Activated naive CD4-positive, alpha-beta T cell (primary cell): ENCODE measurements around the gene TUBA1A.
"Not testable (repeated sequence)": the region's sequence is repeated elsewhere in the genome, so short reads cannot be mapped to it uniquely, and the experiment has no call there.

Experiments
- DNase-seq, 4 experiments: peaks; one replicate each; lab custom pipeline; 2025; lab: John Stamatoyannopoulos, UW

TUBA1A gene

DNA sequence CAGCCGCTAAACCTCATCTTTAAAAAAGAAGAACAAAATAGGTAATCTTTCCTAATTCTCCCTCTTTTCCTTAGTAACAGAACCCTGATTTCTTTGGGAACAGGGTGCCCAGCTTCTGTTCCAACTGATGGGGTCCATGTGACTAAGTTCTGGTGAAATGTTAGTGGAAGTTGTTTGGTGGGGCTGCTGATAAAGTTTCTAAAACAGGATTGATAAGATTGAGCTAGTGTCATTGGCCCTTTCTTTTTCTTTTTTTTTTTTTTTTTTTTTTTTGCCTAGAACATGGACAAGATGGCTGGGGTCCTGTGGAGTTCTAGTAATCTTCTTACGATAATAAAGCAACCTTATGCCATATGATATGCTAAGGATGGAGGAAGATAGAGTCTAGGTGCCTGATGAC lies 41.5 kb downstream of the TUBA1A start:
- DNase-seq, result no peak

DNA sequence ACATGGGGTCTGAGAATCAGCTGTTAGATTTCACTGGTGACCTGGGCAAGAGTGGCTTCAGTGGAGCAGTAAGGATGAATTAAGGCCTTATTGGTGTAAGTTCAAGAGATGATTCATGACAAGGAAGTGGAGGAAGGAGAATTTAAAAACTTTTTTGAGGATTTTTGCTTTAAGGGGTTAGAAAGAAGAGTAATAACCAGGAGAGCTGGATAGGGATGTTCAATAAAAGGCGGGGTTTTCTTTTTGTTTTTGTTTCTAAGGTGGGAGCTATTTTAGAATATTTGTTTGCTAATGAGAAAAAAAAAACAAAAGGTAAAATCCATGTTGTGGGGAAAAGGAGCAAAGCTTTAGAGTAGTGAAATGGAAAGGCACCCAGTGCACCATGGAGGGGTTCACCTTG lies 42.5 kb downstream of the TUBA1A start:
- DNase-seq, result no peak

GRCh38 chr12:49144384-49144783 lies 44.5 kb downstream of the TUBA1A start:
- DNase-seq, result no peak

GRCh38 chr12:49138999-49139398 lies 49.9 kb downstream of the TUBA1A start:
- DNase-seq, result no peak

- no peak for DNase-seq
Measured at GRCh38 chr12:49138587-49138986, 50.3 kb downstream of the TUBA1A start.

DNA sequence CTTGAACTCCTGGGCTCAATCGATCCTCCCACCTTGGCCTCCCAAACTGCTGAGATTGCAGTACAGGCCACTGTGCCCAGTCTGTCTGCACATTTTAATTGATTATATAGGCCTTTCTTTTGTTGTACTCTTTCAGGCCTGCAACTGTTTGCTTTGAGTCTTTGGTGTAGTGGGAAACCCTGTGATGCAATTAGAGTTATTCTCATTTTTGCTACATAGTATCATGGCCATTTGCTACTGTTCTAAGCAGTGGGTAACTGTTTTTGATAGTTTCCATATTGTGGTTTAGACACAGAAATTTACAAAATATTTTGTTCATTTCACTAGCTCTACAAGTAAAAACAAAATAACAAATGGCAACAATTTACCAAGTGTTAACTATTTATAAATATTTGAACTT lies 51.4 kb downstream of the TUBA1A start:
- no peak for DNase-seq

DNA sequence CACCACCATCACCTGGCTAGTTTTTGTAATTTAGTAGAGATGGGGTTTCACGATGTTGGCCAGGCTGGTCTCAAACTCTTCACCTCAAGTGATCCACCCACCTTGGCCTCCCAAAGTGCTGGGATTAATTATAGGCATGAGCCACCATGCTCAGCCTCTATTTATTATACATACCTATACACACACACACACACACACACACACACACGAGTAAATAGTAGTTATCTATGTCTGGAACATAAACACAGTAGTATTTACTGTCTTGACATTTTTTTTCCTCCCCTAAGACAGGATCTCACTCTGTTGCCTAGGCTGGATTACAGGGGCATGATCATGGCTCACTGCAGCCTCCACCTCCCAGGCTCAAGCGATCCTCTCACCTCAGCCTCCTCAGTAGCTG lies 51.9 kb downstream of the TUBA1A start:
- DNase-seq, result not testable (repeated sequence)
